Stomach (tissue), 4 donors: ENCODE measurements around the gene TNNI3.

Source experiments
- CTCF ChIP-seq, 7 experiments: fragments of 450-650 bp in 4 of 7; fragments of 200-600 bp in 3 of 7; sonication (generic) in 3 of 7; IDR thresholded peaks; one replicate each; pipeline ENCODE4 v1.5.1; 2016 to 2019; ENCODE audit warnings: antibody characterized with exemption in 7 of 7, control low read depth in 2 of 7, mild to moderate bottlenecking in 1 of 7
- POLR2A ChIP-seq, 4 donors: fragments of 450-650 bp; IDR thresholded peaks; one replicate each; pipeline ENCODE4 v1.6.1; 2016; ENCODE audit warnings: antibody characterized with exemption in 4 of 4, control low read depth in 2 of 4, mild to moderate bottlenecking in 1 of 4, moderate library complexity in 1 of 4
- POLR2AphosphoS5 ChIP-seq, 3 donors: sonication (generic); formaldehyde crosslinking; IDR thresholded peaks; one replicate each; pipeline ENCODE4 v1.6.1; 2016; ENCODE audit warnings: antibody characterized with exemption in 3 of 3

GRCh38 chr19:55199620-55200204 is 42.2 kb upstream of the TNNI3 start:
- no peak for TF ChIP-seq POLR2AphosphoS5 (IDR thresholded peaks at IDR 0.05)
- TF ChIP-seq CTCF (IDR thresholded peaks at IDR 0.05) = no peak
- no peak for TF ChIP-seq POLR2A (IDR thresholded peaks at IDR 0.05)
